Trophoblast cell (in vitro differentiated cells and primary cell): ENCODE measurements around the gene KLHDC9.

Source experiments
- DNase-seq, 2 donors: peaks; one replicate each; pipeline ENCODE4 v3.0.0-alpha.2; 2016
- H2AFZ ChIP-seq: 2 replicates; pipeline ENCODE4 v1.6.1; 2013; ENCODE audit warnings: low read length, moderate library complexity, mild to moderate bottlenecking; ENCODE audit not compliant: insufficient read depth, poor library complexity
- H2AK5ac ChIP-seq: 2 replicates; pipeline ENCODE4 v1.6.1; 2013; ENCODE audit warnings: mild to moderate bottlenecking, low read length
- H2BK120ac ChIP-seq: 2 replicates; pipeline ENCODE4 v1.6.1; 2013; ENCODE audit warnings: low read length, mild to moderate bottlenecking, moderate library complexity; ENCODE audit not compliant: insufficient read depth, poor library complexity
- H2BK12ac ChIP-seq: 2 replicates; pipeline ENCODE4 v1.6.1; 2013; ENCODE audit warnings: mild to moderate bottlenecking, low read length, moderate library complexity
- H2BK5ac ChIP-seq: 2 replicates; pipeline ENCODE4 v1.6.1; 2013; ENCODE audit warnings: low read length, low read depth, moderate library complexity, mild to moderate bottlenecking; ENCODE audit not compliant: poor library complexity
- H3K14ac ChIP-seq: 2 replicates; pipeline ENCODE4 v1.6.1; 2013; ENCODE audit warnings: mild to moderate bottlenecking, low read length
- H3K18ac ChIP-seq: 2 replicates; pipeline ENCODE4 v1.6.1; 2013; ENCODE audit warnings: mild to moderate bottlenecking, low read length
- H3K23ac ChIP-seq: 2 replicates; pipeline ENCODE4 v1.6.1; 2013; ENCODE audit warnings: low read length
- H3K27ac ChIP-seq: 2 replicates; pipeline ENCODE4 v1.5.1; 2013; ENCODE audit warnings: low read depth, mild to moderate bottlenecking, inconsistent platforms, low read length, moderate library complexity
- H3K27me3 ChIP-seq: 2 replicates; pipeline ENCODE4 v1.6.1; 2013; ENCODE audit warnings: inconsistent platforms, mild to moderate bottlenecking, low read length, moderate library complexity; ENCODE audit not compliant: insufficient read depth
- H3K36me3 ChIP-seq, 2 experiments: 1 replicate in 1 of 2; 2 replicates in 1 of 2; pipeline ENCODE4 v1.6.1; 2013; ENCODE audit warnings: low read length in 2 of 2, mild to moderate bottlenecking in 2 of 2, moderate library complexity in 1 of 2; ENCODE audit not compliant: insufficient read depth in 2 of 2, control insufficient read depth in 1 of 2
- H3K4ac ChIP-seq: 2 replicates; pipeline ENCODE4 v1.6.1; 2013; ENCODE audit warnings: low read depth, mild to moderate bottlenecking, low read length, moderate library complexity
- H3K4me1 ChIP-seq, 2 experiments: 1 replicate in 1 of 2; 2 replicates in 1 of 2; pipeline ENCODE4 v1.6.1; 2013; ENCODE audit warnings: low read length in 2 of 2, mild to moderate bottlenecking in 2 of 2, moderate library complexity in 1 of 2; ENCODE audit not compliant: insufficient read depth in 2 of 2, control insufficient read depth in 1 of 2
- H3K4me2 ChIP-seq: 2 replicates; pipeline ENCODE4 v1.6.1; 2013; ENCODE audit warnings: inconsistent platforms, mild to moderate bottlenecking, low read length, moderate library complexity
- H3K4me3 ChIP-seq: 2 replicates; pipeline ENCODE4 v1.5.1; 2013; ENCODE audit warnings: mild to moderate bottlenecking, low read depth, low read length, inconsistent platforms
- H3K79me1 ChIP-seq: one replicate; pipeline ENCODE4 v1.6.1; 2013; ENCODE audit warnings: low read length
- H3K79me2 ChIP-seq: 2 replicates; pipeline ENCODE4 v1.6.1; 2013; ENCODE audit warnings: low read length, mild to moderate bottlenecking; ENCODE audit not compliant: control insufficient read depth, insufficient read depth, poor library complexity
- H3K9ac ChIP-seq: 2 replicates; pipeline ENCODE4 v1.6.1; 2013; ENCODE audit warnings: mild to moderate bottlenecking, low read length
- H3K9me3 ChIP-seq: 2 replicates; pipeline ENCODE4 v1.6.1; 2013; ENCODE audit warnings: low read depth, mild to moderate bottlenecking, control low read depth, inconsistent platforms, low read length; ENCODE audit not compliant: insufficient read depth
- H4K12ac ChIP-seq: 2 replicates; pipeline ENCODE4 v1.6.1; 2013; ENCODE audit warnings: low read depth, mild to moderate bottlenecking, low read length, moderate library complexity
- H4K8ac ChIP-seq: 2 replicates; pipeline ENCODE4 v1.6.1; 2013; ENCODE audit warnings: low read depth, mild to moderate bottlenecking, low read length, moderate library complexity
- H4K91ac ChIP-seq: one replicate; pipeline ENCODE4 v1.6.1; 2013; ENCODE audit warnings: low read depth, mild to moderate bottlenecking, low read length, moderate library complexity
- WGBS: extraction: QIAGEN DNeasy Blood & Tissue Kit; methylation state at CpG from one replicate; pipeline ENCODE4 v1.1.7; 2013; ENCODE audit warnings: missing lambda C conversion rate; ENCODE audit not compliant: insufficient read length, insufficient coverage; ENCODE audit errors: extremely low coverage; 5-methylcytosine and 5-hydroxymethylcytosine counted together

KLHDC9 gene

GRCh38 chr1:161111117-161111516, 13.0 kb downstream of the KLHDC9 start:
- H2BK5ac ChIP-seq: no peak overlapping the region
- WGBS: no CpG with 5 or more reads among the region's 3 CpGs
- H4K12ac ChIP-seq: no peak overlapping the region
- no peak overlapping the region for H2BK12ac ChIP-seq
- H3K79me2 ChIP-seq: peaks cover 2% of the 10 kb centered on the region
- H3K4me3 ChIP-seq: no peak overlapping the region
- no peak overlapping the region for H3K14ac ChIP-seq
- H3K27me3 ChIP-seq: no peaks in the 10 kb centered on the region
- no peak overlapping the region for H3K23ac ChIP-seq
- no peaks in the 10 kb centered on the region for H3K79me1 ChIP-seq
- no peaks in the 10 kb centered on the region for H3K9me3 ChIP-seq
- H3K4me2 ChIP-seq: no peak overlapping the region
- no peak overlapping the region for H2BK120ac ChIP-seq
- no peak overlapping the region for H2AFZ ChIP-seq
- no peak for DNase-seq
- no peak overlapping the region for H3K9ac ChIP-seq
- H3K4me1 ChIP-seq: no peaks in the 10 kb centered on the region
- H3K4ac ChIP-seq: no peak overlapping the region
- H3K27ac ChIP-seq: no peak overlapping the region
- H3K36me3 ChIP-seq: peaks cover 0 to 10% of the 10 kb centered on the region in 2 experiments
- H4K8ac ChIP-seq: no peak overlapping the region
- no peak overlapping the region for H4K91ac ChIP-seq
- H3K18ac ChIP-seq: no peak overlapping the region
- H2AK5ac ChIP-seq: no peak overlapping the region

GRCh38 chr1:161111527-161111926, 13.4 kb downstream of the KLHDC9 start:
- no peak overlapping the region for H3K14ac ChIP-seq
- H2AFZ ChIP-seq: no peak overlapping the region
- H3K18ac ChIP-seq: no peak overlapping the region
- no peak overlapping the region for H2AK5ac ChIP-seq
- DNase-seq: no peak
- H3K79me2 ChIP-seq: peaks cover 2% of the 10 kb centered on the region
- no peak overlapping the region for H3K27ac ChIP-seq
- H3K79me1 ChIP-seq: no peaks in the 10 kb centered on the region
- no peak overlapping the region for H3K9ac ChIP-seq
- peaks cover 0 to 10% of the 10 kb centered on the region in 2 experiments for H3K36me3 ChIP-seq
- no peak overlapping the region for H4K12ac ChIP-seq
- no peak overlapping the region for H2BK5ac ChIP-seq
- no peak overlapping the region for H3K4ac ChIP-seq
- H2BK120ac ChIP-seq: no peak overlapping the region
- no CpG with 5 or more reads among the region's 2 CpGs for WGBS
- no peaks in the 10 kb centered on the region for H3K9me3 ChIP-seq
- no peak overlapping the region for H3K23ac ChIP-seq
- H3K4me2 ChIP-seq: no peak overlapping the region
- no peak overlapping the region for H3K4me3 ChIP-seq
- no peak overlapping the region for H4K8ac ChIP-seq
- no peaks in the 10 kb centered on the region for H3K4me1 ChIP-seq
- H4K91ac ChIP-seq: no peak overlapping the region
- H2BK12ac ChIP-seq: no peak overlapping the region
- no peaks in the 10 kb centered on the region for H3K27me3 ChIP-seq

GRCh38 chr1:161113915-161114314, 15.8 kb downstream of the KLHDC9 start:
- no peak overlapping the region for H3K4me2 ChIP-seq
- WGBS: no CpG with 5 or more reads among the region's 1 CpG

GRCh38 chr1:161114556-161114955, 16.4 kb downstream of the KLHDC9 start:
- peaks cover 9 to 10% of the 10 kb centered on the region in 2 experiments for H3K4me1 ChIP-seq
- no peak overlapping the region for H2AK5ac ChIP-seq
- no peak overlapping the region for H3K23ac ChIP-seq
- H3K4me2 ChIP-seq: no peak overlapping the region
- no peak overlapping the region for H3K18ac ChIP-seq
- WGBS: no CpG with 5 or more reads among the region's 2 CpGs
- no peak overlapping the region for H3K14ac ChIP-seq
- H3K79me1 ChIP-seq: peaks cover 5% of the 10 kb centered on the region
- H2AFZ ChIP-seq: no peak overlapping the region
- no peak overlapping the region for H4K91ac ChIP-seq
- no peak overlapping the region for H2BK120ac ChIP-seq
- no peak overlapping the region for H3K27ac ChIP-seq
- H3K9me3 ChIP-seq: no peaks in the 10 kb centered on the region
- H2BK12ac ChIP-seq: no peak overlapping the region
- peaks cover 0 to 9% of the 10 kb centered on the region in 2 experiments for H3K36me3 ChIP-seq
- no peak overlapping the region for H4K12ac ChIP-seq
- H3K4ac ChIP-seq: no peak overlapping the region
- peaks cover 10% of the 10 kb centered on the region for H3K79me2 ChIP-seq
- H4K8ac ChIP-seq: no peak overlapping the region
- no peak for DNase-seq
- H2BK5ac ChIP-seq: no peak overlapping the region
- no peak overlapping the region for H3K4me3 ChIP-seq
- H3K27me3 ChIP-seq: no peaks in the 10 kb centered on the region
- H3K9ac ChIP-seq: no peak overlapping the region

More at GRCh38 chr1:161113915-161114314, 15.8 kb downstream of the KLHDC9 start:
- H3K14ac ChIP-seq: no peak overlapping the region
- no peak overlapping the region for H2BK5ac ChIP-seq
- H4K91ac ChIP-seq: no peak overlapping the region
- no peak overlapping the region for H4K12ac ChIP-seq
- no peak overlapping the region for H2AFZ ChIP-seq
- H3K27ac ChIP-seq: no peak overlapping the region
- H3K27me3 ChIP-seq: no peaks in the 10 kb centered on the region
- no peak for DNase-seq
- H2BK12ac ChIP-seq: no peak overlapping the region
- H3K9me3 ChIP-seq: no peaks in the 10 kb centered on the region
- H2BK120ac ChIP-seq: no peak overlapping the region
- no peak overlapping the region for H3K23ac ChIP-seq
- peaks cover 0 to 10% of the 10 kb centered on the region in 2 experiments for H3K36me3 ChIP-seq
- no peak overlapping the region for H2AK5ac ChIP-seq
- no peak overlapping the region for H3K4ac ChIP-seq
- peaks cover 4% of the 10 kb centered on the region in 2 experiments for H3K4me1 ChIP-seq
- no peak overlapping the region for H3K4me3 ChIP-seq
- H3K79me2 ChIP-seq: peaks cover 9% of the 10 kb centered on the region
- H3K79me1 ChIP-seq: peaks cover 5% of the 10 kb centered on the region
- no peak overlapping the region for H4K8ac ChIP-seq
- no peak overlapping the region for H3K9ac ChIP-seq
- no peak overlapping the region for H3K18ac ChIP-seq
